ENCODE results near the gene MAJIN. TPM values are rescaled to one million over a fixed set of nuclear protein-coding genes. Genes with fewer than 3 reads are reported as not detected.

MAJIN gene
- polyA plus RNA-seq, 1 of the 3 experiments (the other 2 are of a cell fraction) = not detected

- no peaks in the 10 kb centered on the region for H3K9me3 ChIP-seq
- H3K4me3 ChIP-seq (ENCODE audit: low read depth in 2 of 2, low read length in 1 of 2) = no peak overlapping the region
- H3K36me3 ChIP-seq (replicated peaks in 1 of 2; ENCODE audit: control insufficient read depth in 1 of 2, insufficient read depth in 2 of 2, low read length in 1 of 2) = peaks cover 0 to 33% of the 10 kb centered on the region in 2 experiments
- no peaks in the 10 kb centered on the region for H3K27me3 ChIP-seq (ENCODE audit: insufficient read depth)
- 91% methylated on average over 11 of the region's 17 CpGs for WGBS (ENCODE audit: low lambda C conversion rate)
- CTCF ChIA-PET = interaction anchor here (0.7 to 1.7 kb wide), 2 partner anchors 13 to 22 kb away, joined by 3 to 7 read pairs; partner anchors contain the start of gene EHD1
- no peak for TF ChIP-seq REST (IDR thresholded peaks at IDR 0.05; ENCODE audit: low read depth, low read length)
- TF ChIP-seq TEAD4 (IDR thresholded peaks at IDR 0.05; ENCODE audit: borderline replicate concordance, insufficient read depth) = no peak
- TF ChIP-seq GATA2 (CRISPR knock-in tag; IDR thresholded peaks at IDR 0.05) = no peak
- TF ChIP-seq NRF1 (IDR thresholded peaks at IDR 0.05; ENCODE audit: low read depth, low read length) = no peak
- TF ChIP-seq ZBTB33 (IDR thresholded peaks at IDR 0.05; ENCODE audit: borderline replicate concordance, low read depth) = no peak
- TF ChIP-seq USF1 (IDR thresholded peaks at IDR 0.05; ENCODE audit: borderline replicate concordance, low read depth) = no peak
- no peak for TF ChIP-seq SIN3A (IDR thresholded peaks at IDR 0.05; ENCODE audit: borderline replicate concordance, low read depth, low read length)
- no peak for TF ChIP-seq EZH2phosphoT487 (IDR thresholded peaks at IDR 0.05; ENCODE audit: borderline replicate concordance, low read depth)
- no peak for TF ChIP-seq EP300 (IDR thresholded peaks at IDR 0.05; ENCODE audit: borderline replicate concordance in 1 of 2, low read depth in 1 of 2, low read length in 1 of 2)
- TF ChIP-seq IRF3 (IDR thresholded peaks at IDR 0.05; ENCODE audit: low read depth, low read length) = no peak
- TF ChIP-seq RCOR1 (IDR thresholded peaks at IDR 0.05; ENCODE audit: low read length) = no peak
- TF ChIP-seq ELF1 (IDR thresholded peaks at IDR 0.05) = no peak
- TF ChIP-seq FOXJ3 (CRISPR knock-in tag; IDR thresholded peaks at IDR 0.05) = no peak
- no peak for TF ChIP-seq USF2 (IDR thresholded peaks at IDR 0.05; ENCODE audit: borderline replicate concordance, low read depth, low read length)
- TF ChIP-seq RFX5 (IDR thresholded peaks at IDR 0.05; ENCODE audit: low read length) = no peak
- no peak for TF ChIP-seq PBX3 (IDR thresholded peaks at IDR 0.05)
- TF ChIP-seq POLR2AphosphoS5 (IDR thresholded peaks at IDR 0.05; ENCODE audit: low read depth, low read length) = no peak
- no peak for TF ChIP-seq NFIC (IDR thresholded peaks at IDR 0.05; ENCODE audit: borderline replicate concordance)
- no peak for TF ChIP-seq YY1 (IDR thresholded peaks at IDR 0.05; ENCODE audit: low read depth)
- no peaks in the 10 kb centered on the region for H4K20me1 ChIP-seq (ENCODE audit: insufficient read depth)
- no peak overlapping the region for H3K9ac ChIP-seq
- H3K79me2 ChIP-seq (ENCODE audit: insufficient read depth) = no peaks in the 10 kb centered on the region
- no peak for DNase-seq
- H3K27ac ChIP-seq (ENCODE audit: low read depth in 2 of 2, low read length in 1 of 2) = no peak overlapping the region
- H3K9me2 ChIP-seq = no peaks in the 10 kb centered on the region
- POLR2A ChIA-PET = no interaction called here
- no peaks in the 10 kb centered on the region for H3K4me1 ChIP-seq (ENCODE audit: control insufficient read depth in 1 of 2, insufficient read depth in 2 of 2, low read depth in 1 of 2, low read length in 1 of 2)
- H3K4me2 ChIP-seq = no peak overlapping the region
- no peak overlapping the region for H2AFZ ChIP-seq (ENCODE audit: low read depth)
- no peaks in the 10 kb centered on the region for H3F3A ChIP-seq (replicated peaks; ENCODE audit: insufficient read depth)
These were observed 71.1 kb downstream of the MAJIN start for GRCh38 chr11:64900774-64901173.

All from SK-N-SH (cell line).